GM10248 (cell line): ENCODE measurements around the gene OGFR.

ENCODE experiments used
- CTCF ChIA-PET: fragments of 300-600 bp; sonication (Branson Sonifier 250); formaldehyde crosslinking; extraction: SDS; loops from one replicate; lab custom pipeline; 2021; ENCODE audit warnings: antibody characterized with exemption; lab: Yijun Ruan, JAX
- POLR2A ChIA-PET: fragments of 350-650 bp; sonication (Branson Sonifier 250); formaldehyde crosslinking; extraction: SDS; loops from one replicate; lab custom pipeline; 2020; ENCODE audit warnings: antibody characterized with exemption; lab: Yijun Ruan, JAX
- DNase-seq: peaks from one replicate; pipeline ENCODE4 v3.0.0; 2012; ENCODE audit errors: extremely low spot score
- TF ChIP-seq, protein P1 (sequence below): IDR thresholded peaks from 2 replicates; pipeline ENCODE4 v1.5.1; 2012; ENCODE audit warnings: mild to moderate bottlenecking, low read depth; ENCODE audit errors: extremely low read depth, missing control alignments, control extremely low read depth

The OGFR gene

GRCh38 chr20:62792182-62792939 lies 12.3 kb upstream of the OGFR start:
- CTCF ChIA-PET, result interaction anchor here (0.7 to 5.4 kb wide), 30 partner anchors 10 to 393 kb away, joined by 3 to 36 read pairs (median 7); partner anchors contain the start of gene SLCO4A1
- POLR2A ChIA-PET, result no interaction called here
- DNase-seq, result no peak
- TF ChIP-seq, protein P1, sequence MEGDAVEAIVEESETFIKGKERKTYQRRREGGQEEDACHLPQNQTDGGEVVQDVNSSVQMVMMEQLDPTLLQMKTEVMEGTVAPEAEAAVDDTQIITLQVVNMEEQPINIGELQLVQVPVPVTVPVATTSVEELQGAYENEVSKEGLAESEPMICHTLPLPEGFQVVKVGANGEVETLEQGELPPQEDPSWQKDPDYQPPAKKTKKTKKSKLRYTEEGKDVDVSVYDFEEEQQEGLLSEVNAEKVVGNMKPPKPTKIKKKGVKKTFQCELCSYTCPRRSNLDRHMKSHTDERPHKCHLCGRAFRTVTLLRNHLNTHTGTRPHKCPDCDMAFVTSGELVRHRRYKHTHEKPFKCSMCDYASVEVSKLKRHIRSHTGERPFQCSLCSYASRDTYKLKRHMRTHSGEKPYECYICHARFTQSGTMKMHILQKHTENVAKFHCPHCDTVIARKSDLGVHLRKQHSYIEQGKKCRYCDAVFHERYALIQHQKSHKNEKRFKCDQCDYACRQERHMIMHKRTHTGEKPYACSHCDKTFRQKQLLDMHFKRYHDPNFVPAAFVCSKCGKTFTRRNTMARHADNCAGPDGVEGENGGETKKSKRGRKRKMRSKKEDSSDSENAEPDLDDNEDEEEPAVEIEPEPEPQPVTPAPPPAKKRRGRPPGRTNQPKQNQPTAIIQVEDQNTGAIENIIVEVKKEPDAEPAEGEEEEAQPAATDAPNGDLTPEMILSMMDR, result no peak

GRCh38 chr20:62792940-62793756 lies 11.5 kb upstream of the OGFR start:
- TF ChIP-seq, protein P1, result no peak
- DNase-seq, result no peak
- ChIA-PET CTCF (interaction anchor here (1.2 to 5.4 kb wide), 13 partner anchors 15 to 492 kb away, joined by 3 to 36 read pairs (median 8); no protein-coding TSS in a partner anchor), POLR2A (no interaction called here)

DNA sequence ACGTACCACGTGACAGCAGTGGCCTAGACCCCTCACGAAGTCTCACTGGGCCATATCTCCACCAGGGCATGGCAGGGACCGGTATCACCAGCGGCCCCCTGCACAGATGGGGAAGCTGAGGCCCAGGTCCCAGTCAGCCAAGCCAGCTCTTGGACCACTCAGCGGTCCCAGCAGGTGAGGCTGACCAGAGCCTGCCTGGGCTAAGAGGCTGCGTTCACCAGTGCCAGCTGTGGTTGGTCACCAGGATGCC lies 11.0 kb upstream of the OGFR start:
- DNase-seq, result no peak
- TF ChIP-seq, protein P1, result no peak
- CTCF ChIA-PET, result interaction anchor here (1.1 to 2.0 kb wide), 6 partner anchors 14 to 493 kb away, joined by 3 to 9 read pairs (median 4); no protein-coding TSS in a partner anchor
- POLR2A ChIA-PET, result interaction anchor here (1.0 kb wide), 2 partner anchors 68 to 143 kb away, joined by 3 read pairs; partner anchors contain the start of gene TCFL5

GRCh38 chr20:62794007-62794724 lies 10.5 kb upstream of the OGFR start:
- ChIA-PET CTCF (interaction anchor here (1.1 to 2.0 kb wide), 6 partner anchors 14 to 493 kb away, joined by 3 to 9 read pairs (median 4); no protein-coding TSS in a partner anchor), POLR2A (interaction anchor here (0.8 to 1.0 kb wide), 3 partner anchors 14 to 143 kb away, joined by 3 to 4 read pairs (median 3); partner anchors contain the start of gene TCFL5)
- DNase-seq, result peak; percentile 96
- TF ChIP-seq, protein P1, result no peak

GRCh38 chr20:62795023-62795761 lies 9.4 kb upstream of the OGFR start:
- ChIA-PET CTCF (interaction anchor here (1.4 to 2.0 kb wide), 4 partner anchors 14 to 494 kb away, joined by 3 to 9 read pairs (median 4); no protein-coding TSS in a partner anchor), POLR2A (no interaction called here)
- TF ChIP-seq, protein P1, result no peak
- no peak for DNase-seq
